ENCODE results near the gene ADAMTSL1. TPM values are rescaled to one million over a fixed set of nuclear protein-coding genes. Genes with fewer than 3 reads are reported as not detected.
"Not testable (repeated sequence)": the region's sequence is repeated elsewhere in the genome, so short reads cannot be mapped to it uniquely, and the experiment has no call there.

Gene ADAMTSL1
- total RNA-seq, 1 donor from 2014 or later, result 7.3 TPM

DNA sequence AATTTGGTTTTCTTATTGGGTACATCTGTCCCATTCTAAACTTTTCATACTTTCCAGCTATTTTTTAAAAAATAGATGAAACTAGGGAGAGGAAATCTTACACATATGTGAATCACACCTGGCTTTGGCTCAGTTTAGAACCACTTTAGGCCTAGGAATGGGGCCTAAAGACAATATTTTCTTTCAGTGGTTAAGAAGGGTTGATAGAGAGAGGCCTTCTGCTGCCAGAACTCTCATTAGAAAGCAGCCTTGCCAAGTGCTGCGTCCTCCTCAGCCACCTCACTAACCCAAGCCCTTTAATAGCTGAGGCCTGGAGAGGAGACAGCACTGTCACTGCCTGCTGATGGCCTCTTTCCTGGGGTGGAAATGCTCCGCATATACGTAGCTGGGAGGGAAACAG, 391.6 kb downstream of the ADAMTSL1 start:
- no peak for DNase-seq

DNA sequence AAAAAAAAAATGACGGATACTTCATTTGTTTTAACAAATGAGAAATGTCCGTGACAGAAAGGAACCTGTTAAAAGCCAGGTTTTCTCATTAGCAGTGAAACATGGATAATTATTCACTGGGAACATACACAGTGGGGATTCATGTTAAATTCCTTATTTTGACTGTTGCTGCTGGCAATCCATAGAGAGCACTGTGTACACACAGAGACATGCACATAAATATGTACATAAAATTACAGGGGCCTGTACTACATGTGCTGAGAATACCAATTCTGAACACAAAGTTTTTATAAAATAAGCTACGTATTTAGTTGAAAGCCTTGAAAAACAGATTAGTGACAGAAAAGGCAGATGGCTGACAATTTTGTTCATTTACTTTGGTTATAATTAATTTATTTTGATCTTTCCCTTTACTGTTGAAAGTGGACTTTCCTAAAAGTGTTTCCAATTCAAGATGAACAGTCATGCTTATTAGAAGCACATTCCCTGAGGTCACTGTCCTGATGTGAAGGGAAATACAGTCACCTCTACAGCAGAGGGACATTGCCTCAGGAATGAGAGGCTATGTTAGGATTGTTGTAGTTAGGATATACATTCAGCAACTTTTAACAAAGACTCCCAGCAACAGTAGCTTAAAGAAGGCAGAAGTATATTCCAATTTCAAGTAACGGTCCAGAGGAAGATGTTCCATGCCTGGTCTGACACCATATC, 392.3 kb downstream of the ADAMTSL1 start:
- no peak for DNase-seq

DNA sequence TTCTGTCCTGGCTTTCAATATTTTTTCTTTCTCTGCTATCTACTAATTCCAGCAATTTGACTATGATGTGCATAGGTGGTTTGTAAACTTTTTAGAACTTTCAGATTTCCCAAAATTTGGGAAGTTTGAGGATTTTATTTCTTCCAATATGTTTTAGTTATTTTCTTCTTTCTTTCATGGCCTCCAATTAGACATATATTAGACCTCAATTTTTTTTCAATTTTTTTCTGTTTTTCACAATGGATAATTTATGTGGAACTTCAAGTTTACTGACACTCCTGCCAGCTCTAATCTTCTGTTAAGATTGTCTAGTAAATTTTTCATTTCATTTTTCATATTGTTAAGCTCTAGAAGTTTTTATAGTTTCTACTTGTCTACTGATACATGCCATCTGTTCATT, 395.8 kb downstream of the ADAMTSL1 start:
- DNase-seq, result no peak

DNA sequence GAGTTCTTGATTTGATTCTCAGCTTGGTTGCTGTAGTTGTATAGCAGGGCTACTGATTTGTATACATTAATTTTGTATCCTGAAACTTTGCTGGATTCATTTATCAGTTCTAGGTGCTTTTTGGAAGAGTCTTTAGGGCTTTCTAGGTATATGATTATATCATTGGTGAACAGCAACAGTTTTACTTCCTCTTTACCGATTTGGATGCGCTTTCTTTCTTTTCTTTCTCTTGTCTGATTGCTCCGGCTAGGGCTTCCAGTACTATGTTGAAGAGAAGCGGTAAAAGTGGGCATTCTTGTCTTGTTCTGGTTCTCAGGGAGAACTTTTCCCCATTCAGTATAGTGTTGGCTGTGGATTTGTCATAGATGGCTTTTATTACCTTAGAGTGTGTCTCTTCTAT, 400.1 kb downstream of the ADAMTSL1 start:
- no peak for DNase-seq

DNA sequence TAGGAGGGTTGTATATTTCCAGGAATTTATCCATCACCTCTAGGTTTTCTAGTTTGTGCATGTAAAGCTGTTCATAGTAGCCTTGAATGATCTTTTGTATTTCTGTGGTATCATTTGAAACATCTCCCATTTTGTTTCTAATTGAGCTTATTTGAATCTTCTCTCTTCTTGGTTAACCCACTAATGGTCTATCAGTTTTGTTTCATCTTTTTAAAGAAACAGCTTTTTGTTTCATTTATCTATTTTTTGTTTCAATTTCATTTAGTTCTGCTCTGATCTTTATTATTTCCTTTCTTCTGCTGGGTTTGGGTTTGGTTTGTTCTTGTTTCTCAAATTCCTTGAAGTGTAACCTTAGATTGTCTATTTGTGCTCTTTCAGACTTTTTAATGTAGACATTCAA, 401.0 kb downstream of the ADAMTSL1 start:
- not testable (repeated sequence) for DNase-seq

DNA sequence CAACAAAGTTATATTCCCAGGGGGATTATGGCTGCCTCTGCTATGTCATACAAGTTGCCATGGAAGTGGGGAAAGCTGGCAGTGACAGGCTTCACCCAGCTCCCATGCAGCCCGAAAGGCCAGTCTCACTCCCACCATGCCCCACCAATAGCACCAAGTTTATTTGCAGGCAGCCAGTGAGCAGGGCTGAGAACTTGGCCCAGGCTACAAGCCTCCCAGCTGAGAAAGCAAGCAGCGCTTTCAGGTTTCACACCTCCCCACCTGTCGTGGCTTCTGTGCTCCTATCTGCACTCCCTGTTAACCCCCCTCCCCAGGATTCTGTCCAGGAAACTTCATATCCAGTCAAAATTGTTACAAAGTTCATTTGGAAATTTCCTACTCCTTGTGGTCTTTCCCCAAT, 404.0 kb downstream of the ADAMTSL1 start:
- no peak for DNase-seq

DNA sequence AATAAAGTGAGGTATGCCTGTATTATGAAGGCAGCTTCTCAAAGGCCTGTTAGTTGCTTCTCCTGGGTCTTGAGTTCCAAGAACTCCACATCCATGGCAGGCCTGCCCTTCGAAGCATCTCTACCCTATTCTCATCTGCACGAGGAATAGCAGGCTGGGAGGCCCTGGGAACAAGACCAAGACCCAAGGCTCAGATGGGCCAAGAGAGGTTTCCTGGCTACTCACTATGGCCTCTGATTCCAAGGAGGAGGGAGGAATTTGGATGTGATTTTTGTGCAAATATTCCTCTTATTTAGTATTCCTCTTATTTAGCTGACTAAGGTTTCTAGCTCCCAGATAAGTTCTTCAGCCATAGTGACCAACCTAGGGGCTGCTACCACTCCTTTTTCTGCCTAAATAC, 407.8 kb downstream of the ADAMTSL1 start:
- DNase-seq, result no peak

DNA sequence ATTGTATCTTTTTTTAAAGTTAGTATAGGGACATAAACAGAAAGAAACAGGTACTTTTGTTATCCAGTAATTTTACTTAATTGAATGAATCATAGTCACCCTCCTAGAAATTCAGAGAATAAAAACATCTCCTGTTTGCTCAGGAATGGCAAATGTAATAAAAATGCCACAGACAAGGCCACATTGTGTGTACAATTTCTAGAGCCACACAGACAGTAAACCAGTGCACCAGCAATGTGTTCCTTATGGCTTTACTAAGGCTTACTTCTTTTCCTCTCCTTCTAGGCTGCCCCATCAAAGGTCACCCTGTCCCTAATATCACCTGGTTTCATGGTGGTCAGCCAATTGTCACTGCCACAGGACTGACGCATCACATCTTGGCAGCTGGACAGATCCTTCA, 413.6 kb downstream of the ADAMTSL1 start:
- DNase-seq, result no peak

DNA sequence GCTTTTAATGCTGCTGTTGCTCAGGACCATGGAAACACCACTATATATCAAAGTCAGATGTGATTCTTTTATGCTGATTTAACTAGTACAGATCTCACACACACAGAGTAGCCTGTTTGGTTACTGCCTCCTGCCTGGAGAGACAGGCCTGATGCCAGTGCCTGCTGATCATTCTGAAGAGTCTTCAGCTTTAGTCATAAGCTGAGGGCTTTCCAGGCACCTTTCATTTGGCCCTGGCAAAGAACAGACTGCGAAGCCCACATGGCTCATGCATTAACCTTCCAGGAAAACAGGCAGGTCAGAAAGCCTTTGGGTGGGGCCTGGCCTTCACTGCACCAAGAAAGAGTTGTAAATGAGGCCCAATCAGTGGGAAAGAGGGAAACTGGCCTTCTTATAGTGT, 414.3 kb downstream of the ADAMTSL1 start:
- DNase-seq, result no peak

DNA sequence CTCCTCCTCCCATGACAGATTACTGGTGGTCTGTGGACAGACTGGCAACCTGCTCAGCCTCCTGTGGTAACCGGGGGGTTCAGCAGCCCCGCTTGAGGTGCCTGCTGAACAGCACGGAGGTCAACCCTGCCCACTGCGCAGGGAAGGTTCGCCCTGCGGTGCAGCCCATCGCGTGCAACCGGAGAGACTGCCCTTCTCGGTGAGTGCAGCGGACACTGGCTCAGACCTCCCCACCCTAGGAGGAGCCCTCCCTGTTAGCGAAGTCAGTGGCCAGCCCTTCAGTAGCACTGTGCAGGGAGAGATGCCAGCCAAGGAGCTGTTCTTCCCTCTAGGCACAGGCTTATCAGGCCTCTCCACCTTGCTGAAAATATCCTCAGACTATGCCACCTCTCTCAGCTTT, 415.6 kb downstream of the ADAMTSL1 start:
- DNase-seq, result no peak

DNA sequence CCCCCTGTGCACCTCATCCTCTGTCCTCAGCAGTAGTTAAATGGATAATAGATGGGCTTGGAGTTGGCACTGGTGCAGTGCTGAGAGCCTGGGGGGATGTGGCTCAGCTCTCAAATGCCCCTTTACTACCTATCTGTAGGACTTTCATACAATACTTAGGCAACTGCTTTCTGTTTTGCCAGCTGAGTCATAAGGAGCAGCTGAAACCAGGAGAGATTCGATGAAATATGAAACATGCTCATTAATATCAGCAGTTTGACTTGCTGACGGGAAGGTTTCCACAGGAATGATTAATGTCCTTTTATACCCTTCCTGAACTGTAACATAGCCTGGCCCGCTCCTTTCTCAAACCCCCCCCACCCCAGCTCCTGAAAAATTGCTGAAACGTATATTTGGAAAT, 416.4 kb downstream of the ADAMTSL1 start:
- DNase-seq, result no peak

DNA sequence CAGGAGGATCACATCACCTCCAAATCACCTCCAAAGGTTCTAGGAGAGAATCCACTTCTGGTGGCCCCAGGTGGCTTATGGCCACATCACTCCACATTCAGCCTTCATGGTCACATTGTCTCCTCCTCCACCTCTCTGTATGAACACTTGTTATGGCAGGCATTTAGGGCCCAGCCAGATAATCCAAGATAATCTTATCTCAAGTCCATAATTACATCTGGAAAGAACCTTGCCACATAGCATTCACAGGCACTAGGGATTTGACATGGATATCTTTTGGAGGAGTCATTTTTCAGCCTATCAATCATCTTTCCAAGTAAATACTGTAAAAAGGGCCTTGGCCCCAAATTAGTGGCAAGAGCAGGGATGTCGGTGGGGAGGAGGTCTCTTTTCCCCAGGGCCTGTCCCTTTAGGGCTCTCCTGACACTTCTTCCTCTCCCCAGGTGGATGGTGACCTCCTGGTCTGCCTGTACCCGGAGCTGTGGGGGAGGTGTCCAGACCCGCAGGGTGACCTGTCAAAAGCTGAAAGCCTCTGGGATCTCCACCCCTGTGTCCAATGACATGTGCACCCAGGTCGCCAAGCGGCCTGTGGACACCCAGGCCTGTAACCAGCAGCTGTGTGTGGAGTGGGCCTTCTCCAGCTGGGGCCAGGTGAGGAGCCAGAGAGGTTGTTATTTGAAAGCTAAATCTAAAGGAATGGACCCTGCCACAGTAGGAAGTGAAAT, 418.2 kb downstream of the ADAMTSL1 start:
- DNase-seq, result no peak

DNA sequence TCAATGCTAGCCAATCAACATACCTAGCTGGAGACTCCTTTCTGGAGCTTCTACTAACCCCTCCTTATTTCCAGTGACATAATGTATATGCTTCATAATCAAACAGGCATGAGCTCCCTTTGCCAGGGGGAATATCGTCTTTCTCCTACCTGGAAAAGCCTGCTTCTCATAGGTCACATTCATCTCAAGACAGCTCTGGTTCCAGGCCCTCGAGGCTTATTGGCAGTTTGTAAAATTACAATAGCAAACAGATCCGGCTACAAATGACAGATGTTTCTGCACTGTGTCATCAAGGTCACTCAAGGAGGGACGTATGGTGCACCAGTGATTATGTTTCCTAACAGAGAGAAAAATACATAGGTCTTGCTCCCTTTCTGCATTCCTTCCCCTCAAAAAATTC, 419.1 kb downstream of the ADAMTSL1 start:
- no peak for DNase-seq

DNA sequence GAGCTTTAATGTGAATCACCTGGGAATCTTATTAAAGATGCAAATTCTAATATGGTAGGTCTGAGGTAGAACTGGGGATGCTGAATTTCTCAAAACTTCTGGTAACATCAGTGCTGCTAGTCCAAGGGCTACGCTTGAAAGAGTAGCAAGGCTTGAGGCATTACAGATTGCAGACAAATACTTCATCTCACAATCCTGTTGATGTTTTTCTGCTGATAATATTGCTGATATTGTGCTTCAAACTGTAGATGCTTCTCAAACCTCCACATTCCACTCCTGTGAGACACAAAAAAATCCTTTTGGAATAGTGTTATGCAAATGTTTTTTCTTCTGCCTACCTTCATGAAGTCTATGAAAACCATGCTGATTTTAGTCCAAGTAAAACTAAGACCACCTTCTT, 419.5 kb downstream of the ADAMTSL1 start:
- DNase-seq, result no peak

DNA sequence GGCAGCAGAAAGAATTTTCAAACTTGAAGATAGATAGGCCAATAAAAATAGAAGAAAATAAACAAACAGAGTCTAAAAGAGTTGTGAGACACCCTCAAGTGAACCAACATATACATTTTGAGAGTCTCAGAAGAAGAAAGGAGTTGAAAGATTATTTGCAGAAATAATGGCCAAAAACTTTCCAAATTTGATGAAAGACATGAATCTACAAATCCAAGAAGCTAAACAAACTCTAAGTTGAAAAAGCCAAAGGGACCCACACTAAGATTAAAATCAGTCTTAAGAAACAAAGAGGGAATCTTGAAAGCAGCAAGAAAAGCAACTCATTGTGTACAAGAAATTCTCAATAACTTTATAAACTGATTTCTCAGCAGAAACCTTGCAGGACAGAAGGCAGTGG, 422.1 kb downstream of the ADAMTSL1 start:
- DNase-seq, result no peak

DNA sequence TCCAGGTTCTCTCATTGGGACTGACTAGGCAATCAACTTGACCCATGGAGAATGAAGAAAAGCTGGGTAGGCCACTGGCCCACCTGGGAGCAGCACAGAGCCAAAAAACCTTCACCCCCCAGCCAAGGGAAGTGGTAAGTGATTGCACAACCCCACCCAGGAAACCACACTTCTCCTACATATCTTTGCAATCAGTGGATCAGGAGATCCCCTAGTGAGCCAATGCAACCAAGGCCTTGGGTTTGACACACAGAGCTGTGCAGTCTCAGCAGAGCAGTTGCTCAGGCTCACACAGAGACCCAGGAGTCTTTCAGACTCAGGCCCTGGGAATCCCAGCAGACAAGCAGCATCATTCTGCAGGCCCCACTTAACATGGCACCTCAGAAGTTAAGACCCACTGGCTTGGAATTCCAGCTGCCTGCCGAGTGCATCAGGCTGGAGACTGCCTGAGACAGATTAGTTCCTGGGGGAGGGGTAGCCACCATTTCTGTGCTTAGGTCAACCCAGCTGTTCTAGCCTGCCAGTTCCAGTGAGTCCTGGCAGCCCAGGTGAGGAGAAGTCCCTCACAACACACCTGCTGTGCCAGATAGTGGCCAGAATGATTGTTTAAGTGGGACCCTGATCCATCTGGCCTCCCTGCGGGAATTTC, 422.7 kb downstream of the ADAMTSL1 start:
- DNase-seq, result no peak

DNA sequence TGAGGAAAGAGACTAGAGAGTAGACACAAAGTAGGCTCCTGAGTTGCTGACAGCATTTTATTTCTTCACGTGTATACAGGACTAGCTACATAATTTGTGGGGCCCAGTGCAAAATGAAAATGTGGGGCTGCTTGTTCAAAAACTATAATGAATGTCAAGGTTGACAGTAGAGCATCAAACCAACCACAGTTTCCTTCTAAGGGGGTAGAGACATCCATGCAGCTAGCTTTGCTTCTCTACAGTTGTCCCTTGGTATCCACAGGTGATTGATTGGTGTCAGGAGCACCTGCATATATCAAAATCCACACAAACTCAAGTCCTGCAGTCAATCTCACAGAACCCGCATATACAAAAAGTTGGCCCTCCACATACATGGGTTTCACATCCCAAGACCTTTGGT, 429.5 kb downstream of the ADAMTSL1 start:
- DNase-seq, result no peak

DNA sequence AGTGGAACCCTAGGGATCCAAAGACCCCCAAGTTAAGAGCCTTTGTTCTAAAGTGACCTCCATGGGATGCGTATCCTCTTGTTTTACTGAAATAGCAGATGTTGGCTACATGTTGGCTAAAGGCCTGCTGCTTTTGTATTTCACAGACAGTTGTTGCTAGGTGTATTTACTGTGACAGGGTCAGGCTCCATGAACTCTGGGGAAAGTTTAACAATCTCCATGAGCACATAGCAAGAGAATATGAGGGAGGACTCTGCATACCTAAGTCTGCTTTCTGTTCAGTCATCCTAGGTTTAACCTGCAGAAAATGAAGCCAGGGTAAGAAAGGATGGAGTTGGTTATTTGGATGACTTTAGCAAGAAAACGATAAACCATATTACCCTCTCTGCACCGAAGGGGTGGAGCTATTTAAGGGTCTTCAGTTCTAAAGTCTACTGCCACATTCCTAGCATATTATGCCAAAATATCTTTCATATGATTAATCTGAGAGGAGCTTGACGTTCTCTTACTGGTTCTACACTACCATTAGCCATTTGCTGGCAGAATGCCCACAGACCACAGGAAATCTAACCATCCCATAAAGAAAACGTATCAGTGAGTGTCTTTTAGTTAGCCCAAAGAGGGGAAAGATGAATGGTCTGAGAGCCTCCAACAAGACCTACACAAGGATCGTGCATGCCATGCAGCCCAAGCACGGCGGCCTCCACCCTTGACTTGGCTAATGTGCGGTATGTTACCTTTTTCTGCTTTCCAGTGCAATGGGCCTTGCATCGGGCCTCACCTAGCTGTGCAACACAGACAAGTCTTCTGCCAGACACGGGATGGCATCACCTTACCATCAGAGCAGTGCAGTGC, 431.3 kb downstream of the ADAMTSL1 start:
- no peak for DNase-seq

DNA sequence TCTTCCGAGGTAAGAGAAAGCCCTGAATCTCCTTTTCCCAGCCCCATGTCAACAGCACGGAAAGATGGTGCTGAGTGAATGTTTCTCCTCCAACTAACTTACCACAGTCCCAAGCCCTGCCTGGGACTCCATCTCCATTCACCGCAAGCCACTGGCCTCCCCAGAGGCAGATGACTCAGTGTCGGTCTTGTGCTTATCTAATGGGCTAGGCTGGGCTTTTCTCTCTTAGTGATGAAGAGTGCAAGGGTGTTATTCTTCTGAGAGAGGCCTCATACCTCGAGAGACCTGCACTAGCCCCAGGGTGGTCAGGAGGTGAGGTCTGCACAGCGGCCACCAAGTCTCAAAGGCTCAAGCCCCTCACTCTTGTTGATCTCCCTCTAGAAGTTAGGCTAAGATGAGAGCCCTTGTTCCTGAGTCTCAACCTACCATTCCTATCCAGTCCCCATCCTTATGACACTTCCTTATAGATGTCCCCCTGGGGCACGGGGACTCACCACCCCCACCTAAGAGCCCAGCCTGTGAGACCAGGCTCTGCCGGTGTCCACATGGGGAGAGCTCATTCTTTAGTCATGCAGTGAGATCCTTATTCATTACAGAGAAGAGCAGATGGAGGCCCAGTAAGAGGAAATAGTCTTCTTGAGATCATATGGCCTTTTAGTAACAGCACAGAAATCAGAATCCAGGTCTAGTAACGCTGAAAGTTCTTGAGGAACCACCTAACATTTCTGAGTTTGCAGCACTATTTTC, 432.1 kb downstream of the ADAMTSL1 start:
- DNase-seq, result no peak

DNA sequence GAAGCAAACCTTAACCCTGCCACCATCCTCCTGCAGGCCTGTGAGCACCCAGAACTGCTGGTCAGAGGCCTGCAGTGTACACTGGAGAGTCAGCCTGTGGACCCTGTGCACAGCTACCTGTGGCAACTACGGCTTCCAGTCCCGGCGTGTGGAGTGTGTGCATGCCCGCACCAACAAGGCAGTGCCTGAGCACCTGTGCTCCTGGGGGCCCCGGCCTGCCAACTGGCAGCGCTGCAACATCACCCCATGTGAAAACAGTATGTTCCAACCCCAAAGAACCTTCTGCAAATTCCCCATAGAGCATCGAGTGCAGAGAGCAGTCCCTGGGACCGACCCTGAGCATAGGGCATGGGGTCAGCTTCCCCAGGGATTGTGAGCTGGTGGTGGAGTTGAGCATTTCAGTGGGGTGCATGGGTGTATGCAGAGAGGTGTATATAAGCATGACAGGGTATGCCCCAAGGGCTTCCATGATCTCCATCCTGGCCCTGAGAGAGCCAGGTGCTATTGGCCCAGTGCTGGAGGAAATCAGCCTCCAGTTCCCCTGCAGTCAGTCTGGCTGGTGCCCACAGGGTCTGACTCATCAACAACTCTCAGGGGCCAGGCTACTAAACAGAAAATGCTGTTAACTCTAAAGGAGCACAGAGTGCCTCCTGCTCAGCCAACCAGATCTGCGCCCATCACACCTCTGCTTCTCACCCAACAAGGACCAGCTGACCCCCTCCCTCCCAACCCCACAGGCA, 432.9 kb downstream of the ADAMTSL1 start:
- no peak for DNase-seq

DNA sequence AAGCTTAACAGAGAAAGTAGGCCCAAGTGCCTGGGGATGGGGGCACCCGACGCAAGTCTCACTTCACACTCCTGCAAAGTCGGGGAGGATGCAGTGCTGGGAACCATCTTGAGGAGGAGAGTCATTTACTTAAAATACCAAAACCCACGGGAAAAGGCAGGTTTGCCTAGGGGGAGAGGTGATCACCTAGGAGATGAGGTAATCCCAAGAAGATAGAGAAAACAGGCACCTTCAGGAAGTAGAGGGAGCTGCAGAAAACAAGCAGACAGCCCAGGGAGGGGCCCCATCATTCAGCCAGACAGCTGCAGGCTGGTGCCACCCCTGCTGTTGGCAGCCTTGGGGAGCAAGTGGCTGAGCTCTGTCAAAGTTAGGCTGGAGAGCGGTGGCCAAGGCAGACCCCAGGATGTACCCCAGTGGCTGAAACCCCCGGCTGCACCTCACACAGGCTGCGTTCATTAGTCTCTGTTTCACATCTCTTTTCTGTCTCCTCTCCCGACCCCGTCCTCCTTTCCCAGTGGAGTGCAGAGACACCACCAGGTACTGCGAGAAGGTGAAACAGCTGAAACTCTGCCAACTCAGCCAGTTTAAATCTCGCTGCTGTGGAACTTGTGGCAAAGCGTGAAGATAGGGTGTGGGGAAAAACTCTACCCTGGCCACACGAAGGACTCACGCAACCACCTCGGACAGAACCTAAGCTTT, 434.1 kb downstream of the ADAMTSL1 start:
- no peak for DNase-seq

Data from occipital lobe (tissue), 2 donors.